GM21390 (cell line): ENCODE results near the gene ARVCF.
A peak's percentile ranks its signal among the peaks of the same experiment; 100 is the strongest.

Experiments used
- ATAC-seq: cut with Tn5 transposase; IDR thresholded peaks from one replicate; pipeline ENCODE4 v1.9.1; 2021; ENCODE audit not compliant: unreplicated experiment

The ARVCF gene

DNA sequence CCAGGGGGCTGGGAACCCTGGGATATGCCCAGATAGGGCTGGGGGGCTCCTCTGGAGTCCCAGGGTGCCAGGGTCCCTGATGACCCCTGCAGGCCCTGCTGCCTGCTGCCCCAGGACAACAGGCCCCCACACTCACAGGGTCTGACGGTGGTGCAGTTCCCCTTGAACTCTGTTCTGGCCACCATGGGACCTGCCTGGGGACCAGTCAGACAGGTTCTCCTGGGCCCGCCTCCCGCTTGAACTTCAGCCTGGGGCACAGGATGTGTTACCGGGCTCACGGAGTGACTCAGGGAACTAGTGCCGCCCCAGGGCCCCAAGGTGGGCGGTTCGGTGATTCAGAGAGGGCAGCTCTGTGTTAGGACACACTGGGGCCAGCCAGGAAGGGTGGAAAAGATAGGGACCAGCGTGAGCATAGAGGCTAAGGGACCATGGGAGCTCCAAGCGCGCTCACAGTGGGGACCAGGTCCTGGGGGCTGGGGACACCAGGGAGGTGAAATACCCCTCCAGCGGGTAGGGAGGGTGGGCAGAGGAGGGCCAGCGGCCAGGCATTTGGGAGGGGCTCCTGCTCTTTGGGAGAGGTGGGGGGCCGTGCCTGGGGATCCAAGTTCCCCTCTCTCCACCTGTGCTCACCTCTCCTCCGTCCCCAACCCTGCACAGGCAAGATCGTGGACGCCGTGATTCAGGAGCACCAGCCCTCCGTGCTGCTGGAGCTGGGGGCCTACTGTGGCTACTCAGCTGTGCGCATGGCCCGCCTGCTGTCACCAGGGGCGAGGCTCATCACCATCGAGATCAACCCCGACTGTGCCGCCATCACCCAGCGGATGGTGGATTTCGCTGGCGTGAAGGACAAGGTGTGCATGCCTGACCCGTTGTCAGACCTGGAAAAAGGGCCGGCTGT, 53.5 kb downstream of the ARVCF start:
- no peak for ATAC-seq

- no peak for ATAC-seq
These were observed 54.2 kb downstream of the ARVCF start for GRCh38 chr22:19962246-19962908.

- no peak for ATAC-seq
These were observed 54.8 kb downstream of the ARVCF start for GRCh38 chr22:19961868-19962245.

GRCh38 chr22:19961201-19961580, 55.4 kb downstream of the ARVCF start:
- no peak for ATAC-seq

- ATAC-seq = no peak
These were observed 56.0 kb downstream of the ARVCF start for GRCh38 chr22:19960491-19961200.

GRCh38 chr22:19959587-19960490, 56.8 kb downstream of the ARVCF start:
- no peak for ATAC-seq

DNA sequence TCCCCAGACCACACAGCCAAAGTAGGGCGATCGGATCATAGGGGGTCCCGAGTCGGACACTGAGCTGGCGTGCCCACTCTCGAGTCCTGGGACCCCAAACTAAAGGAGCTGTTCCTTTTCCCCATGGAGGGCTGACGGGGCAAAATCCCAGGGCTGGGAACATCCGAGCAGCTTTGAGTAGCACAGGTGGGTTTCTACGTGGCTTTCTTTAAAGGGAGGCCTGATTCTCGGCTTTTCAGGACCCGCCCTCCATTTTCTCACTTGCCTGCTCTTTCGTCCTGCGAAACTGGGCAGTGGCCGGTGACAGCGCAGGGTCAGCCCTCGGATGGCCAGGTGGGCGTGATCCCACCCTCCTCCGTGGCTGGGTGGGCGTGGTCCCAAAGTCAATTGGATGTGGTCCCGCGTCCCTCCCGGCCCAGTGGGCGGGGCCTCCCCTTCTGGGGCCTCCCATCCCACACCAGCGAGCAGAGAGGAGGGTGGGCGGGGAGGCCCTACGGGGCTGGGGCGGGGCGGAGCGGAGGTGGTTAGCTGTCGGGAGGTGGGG, 57.5 kb downstream of the ARVCF start:
- no peak for ATAC-seq

DNA sequence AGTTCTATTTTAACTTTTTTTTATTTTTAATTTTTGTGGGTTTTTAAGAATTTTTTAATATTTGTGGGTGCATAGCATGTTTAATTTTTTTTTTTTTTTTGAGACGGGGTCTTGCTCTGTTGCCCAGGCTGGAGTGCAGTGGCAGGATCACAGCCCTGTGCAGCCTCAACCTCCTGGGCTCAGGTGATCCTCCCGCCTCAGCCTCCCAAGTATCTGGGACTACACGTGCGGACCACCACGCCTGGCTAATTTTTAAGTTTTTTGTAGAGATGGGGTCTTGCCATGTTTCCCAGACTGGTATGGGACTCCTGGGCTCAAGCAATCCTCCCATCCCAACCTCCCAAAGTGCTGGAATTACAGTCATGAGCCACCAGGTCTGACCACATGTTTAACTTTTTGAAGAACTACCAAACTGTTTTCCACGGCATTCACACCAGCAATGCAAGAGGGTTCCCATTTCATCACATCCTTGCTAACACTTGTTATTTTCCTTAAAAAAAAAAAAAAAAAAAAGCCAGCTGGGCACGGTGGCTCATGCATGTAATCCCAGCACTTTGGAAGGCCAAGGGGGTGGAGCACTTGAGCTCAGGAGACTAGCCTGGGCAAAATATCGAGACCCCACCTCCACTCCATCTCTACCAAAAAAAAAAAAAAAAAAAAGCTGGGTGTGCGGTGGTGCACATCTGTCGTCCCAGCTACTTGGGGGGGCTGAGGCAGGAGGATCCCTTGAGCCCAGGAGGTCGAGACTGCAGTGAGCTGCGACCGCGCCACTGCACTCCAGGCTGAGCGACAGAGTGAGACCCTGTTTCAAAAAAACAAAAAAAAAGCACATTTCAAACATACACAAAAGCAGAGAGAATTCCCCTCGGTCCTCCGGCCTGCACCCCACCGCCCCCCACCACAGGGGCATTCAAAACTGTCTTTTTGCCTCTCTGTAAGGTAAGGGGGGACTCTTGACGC, 58.3 kb downstream of the ARVCF start:
- ATAC-seq = no peak

DNA sequence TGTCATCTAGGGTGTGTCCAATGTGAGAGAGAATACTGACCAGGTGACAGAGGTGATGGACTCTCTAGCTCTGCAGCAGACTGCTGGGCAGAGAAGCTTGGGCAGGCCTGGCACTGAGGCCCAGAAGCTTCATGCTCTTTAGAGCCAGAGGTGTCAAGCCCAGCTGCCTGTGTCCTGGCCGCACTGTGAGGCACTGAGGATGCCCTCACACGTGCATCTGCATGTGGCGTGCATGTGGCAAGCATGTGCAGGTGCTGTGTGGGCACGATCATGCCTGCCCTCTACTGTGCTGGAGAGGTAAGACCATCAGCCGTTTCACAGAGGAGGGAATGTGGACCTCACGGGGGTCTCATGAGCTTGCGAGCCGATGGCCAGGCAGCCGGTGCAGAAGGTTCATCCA, 59.2 kb downstream of the ARVCF start:
- no peak for ATAC-seq

DNA sequence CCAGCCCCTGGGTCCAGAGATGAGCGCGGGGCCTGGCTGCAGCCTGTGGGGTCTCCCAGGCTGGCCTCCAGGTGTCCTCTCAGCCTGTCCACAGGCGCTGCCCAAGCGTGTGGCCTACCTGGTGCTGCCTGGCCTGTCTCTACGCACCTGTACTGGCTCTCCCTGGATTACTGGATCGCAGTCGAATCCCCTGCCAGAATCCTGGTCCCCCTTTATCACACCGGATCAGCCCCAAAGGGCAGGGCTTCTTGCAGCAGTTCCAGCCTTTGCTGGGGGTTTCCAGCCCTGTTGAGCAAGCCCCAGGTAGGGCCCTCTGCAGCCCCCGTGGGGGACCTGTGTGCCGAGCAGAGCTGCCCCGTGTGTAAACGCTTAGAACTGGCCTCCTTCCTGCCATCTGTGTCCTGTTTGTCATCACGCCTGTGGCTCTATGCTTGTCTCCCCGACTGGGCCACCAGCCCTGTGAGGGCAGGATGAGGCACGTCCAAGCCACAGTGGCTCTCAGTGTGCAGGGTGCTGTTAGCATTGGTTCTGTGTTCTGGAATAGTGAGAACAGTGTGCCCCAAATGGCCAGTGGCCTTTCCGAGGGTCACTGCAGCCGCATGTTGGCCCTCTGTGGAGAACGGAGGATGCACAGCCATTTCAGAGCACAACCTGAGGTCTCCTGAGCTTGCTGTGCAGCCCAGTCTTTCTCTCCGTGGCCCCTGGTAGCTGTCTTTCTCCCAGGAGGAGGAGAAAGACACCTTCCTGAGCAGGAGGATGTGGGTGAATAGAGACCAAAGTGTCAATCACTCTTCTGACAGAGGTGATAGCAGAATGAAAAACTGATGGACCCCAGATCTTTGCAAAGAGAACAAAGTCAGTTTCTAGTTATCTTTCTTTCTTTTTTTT, 61.1 kb downstream of the ARVCF start:
- ATAC-seq = no peak

DNA sequence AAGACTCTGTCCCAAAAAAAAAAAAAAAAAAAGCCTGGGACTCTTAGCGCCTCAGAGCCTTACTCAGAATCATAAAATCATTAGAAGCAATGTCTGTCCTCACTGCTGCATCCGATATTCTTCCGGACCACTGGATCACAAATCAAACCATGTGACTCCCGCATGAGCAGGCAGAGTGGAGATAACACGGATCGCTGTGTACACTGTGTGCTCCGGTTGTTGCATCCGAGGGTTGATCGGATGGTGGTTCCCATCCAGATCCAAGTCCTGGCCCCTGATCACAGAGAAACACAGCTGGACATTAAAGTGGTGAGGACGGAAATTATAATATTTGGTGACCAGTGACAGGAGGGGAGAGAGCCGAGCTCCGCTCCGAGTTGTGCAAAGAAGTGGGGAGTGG, 65.3 kb downstream of the ARVCF start:
- ATAC-seq = no peak

DNA sequence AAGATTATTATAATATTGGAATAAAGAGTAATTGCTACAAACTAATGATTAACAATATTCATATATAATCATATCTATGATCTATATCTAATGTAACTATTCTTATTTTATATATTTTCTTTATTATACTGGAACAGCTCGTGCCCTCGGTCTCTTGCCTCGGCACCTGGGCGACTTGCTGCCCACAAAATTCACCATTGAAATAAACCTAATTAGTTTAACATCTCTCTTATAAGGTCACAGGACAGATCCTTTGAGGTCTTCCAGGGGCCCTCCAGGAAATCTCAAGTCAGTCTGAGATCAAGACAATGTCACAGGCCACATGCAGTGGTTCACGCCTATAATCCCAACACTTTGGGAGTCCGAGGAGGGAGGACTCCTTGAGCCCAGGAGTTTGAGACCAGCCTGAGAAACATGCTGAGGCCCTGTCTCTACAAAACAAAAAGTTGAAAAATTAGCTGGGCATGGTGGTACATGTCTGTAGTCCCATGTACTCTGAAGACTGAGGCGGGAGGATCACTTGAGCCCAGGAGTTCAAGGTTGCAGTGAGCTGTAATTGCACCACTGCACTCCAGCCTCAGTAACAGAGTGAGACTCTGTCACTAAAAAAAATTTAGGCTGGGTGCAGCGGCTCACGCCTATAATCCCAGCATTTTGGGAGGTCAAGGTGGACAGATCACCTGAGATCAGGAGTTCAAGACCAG, 68.4 kb downstream of the ARVCF start:
- no peak for ATAC-seq

DNA sequence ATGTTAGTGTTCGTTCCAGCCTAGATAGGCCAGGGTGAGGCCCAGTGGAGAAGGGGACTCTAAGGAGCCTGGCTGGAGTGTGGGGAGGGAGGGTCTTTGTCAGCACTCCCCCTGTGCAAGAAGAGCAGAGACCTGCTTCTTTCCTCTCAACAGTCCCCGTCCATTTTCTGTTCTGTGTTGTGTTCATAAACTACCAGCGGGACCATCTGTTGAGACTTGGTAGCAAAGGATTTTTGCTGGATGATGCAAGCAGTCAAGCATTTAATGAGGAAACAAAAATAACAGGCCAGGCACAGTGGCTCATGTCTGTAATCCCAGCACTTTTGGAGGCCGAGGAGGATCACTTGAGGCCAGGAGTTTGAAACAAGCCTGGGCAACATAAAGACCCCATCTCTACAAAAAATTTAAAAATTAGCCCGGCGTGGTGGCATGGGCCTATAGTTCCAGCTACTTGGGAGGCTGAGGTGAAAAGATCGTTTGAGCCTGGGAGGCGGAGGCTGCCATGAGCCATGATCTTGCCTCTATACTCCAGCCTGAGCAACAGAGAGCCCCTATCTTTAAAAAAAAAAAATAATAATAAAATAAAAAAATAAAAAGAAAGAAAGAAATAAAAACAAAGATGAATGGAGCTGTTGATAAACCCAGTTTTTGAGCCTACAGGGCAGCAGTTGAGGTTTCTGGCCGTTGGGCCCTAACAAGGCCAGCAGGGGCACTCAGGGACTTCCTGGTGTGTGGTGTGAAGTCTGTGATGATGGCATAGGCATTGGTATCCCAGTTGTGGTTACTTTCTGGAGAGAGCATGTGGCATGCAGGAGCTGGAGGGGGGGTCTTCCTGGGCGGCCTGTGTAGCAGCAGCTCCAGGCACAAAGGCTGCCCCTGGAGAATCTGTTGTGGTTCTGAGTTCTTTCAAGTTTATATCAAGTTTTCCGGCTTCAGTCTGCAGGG, 73.3 kb downstream of the ARVCF start:
- no peak for ATAC-seq

DNA sequence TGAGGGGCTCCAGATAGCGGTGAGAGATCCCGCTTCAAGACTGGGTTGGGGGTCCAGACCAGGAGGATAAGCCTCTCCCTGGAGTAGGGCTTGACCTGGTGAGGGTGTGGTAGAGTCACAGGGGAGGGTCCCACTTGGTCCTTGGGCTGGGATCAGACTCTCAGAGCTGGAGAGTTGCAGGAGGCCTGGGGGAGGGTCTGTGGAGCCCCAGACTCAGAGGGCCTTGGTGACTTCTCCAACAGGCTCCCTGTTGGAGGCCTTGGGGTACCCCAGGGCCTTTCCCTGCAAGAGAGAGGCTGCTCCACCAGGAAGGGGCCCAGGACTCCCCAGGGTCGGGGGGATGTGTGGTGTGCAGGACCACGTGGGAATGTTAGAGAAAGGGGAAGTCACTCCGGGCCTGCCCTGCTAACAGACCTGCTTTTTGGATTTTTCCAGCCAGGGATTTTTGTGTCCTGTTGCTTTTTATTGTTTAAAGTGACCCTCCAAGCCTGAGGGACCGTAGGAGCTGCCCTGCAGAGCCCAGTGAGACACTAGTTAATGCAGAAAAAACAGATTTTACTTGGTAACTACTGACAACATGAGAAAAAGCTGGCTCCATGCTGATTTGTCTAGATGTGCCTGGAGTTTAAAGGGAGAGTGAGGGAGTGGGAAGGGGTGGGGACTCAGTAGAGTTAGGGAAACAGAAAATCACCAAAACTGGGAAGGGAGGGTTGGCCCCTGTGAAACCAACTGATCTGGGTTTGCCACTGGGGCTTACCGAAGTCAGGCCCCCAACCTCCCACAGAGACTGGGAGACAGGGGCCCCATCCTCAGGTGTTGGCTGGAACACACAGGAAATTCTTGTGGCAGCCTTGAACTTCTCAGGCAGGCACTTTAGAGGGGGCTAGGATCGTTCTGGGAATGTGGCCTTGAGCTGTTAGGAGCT, 74.2 kb downstream of the ARVCF start:
- ATAC-seq = peak; percentile 18

GRCh38 chr22:19941365-19942082, 75.1 kb downstream of the ARVCF start, which contains the start of the genes COMT and TXNRD2:
TSS of gene COMT (plus strand) at chr22:19941772. CDS start at chr22:19962527, 20,755 bp downstream.
TSS of gene TXNRD2 (minus strand) at chr22:19941818. CDS start at chr22:19941803, 15 bp downstream.
- ATAC-seq = peak; percentile 61
